Mesenchymal stem cell (in vitro differentiated cells and primary cell): ENCODE data around the gene TCF4.
A peak's percentile ranks its signal among the peaks of the same experiment; 100 is the strongest.

ENCODE experiments used
- DNase-seq: peaks from one replicate; pipeline ENCODE4 v3.0.0-alpha.2; 2013
- H2AFZ ChIP-seq: one replicate; pipeline ENCODE4 v1.6.1; 2013; ENCODE audit warnings: low read depth, mild to moderate bottlenecking, control low read depth, inconsistent platforms, low read length, moderate library complexity
- H2AK5ac ChIP-seq: 2 replicates; pipeline ENCODE4 v1.6.1; 2013; ENCODE audit warnings: low read length, moderate library complexity, mild to moderate bottlenecking, inconsistent platforms; ENCODE audit not compliant: severe bottlenecking
- H2BK120ac ChIP-seq: one replicate; pipeline ENCODE4 v1.6.1; 2013; ENCODE audit warnings: low read depth, mild to moderate bottlenecking, inconsistent platforms, low read length, moderate library complexity
- H2BK12ac ChIP-seq, 2 experiments: one replicate each; pipeline ENCODE4 v1.6.1; 2013; ENCODE audit warnings: inconsistent platforms in 2 of 2, low read length in 2 of 2, mild to moderate bottlenecking in 2 of 2, moderate library complexity in 2 of 2, control low read depth in 1 of 2
- H2BK15ac ChIP-seq: one replicate; pipeline ENCODE4 v1.6.1; 2013; ENCODE audit warnings: mild to moderate bottlenecking, low read depth, inconsistent platforms; ENCODE audit not compliant: poor library complexity, severe bottlenecking
- H2BK5ac ChIP-seq: 2 replicates; pipeline ENCODE4 v1.6.1; 2013; ENCODE audit warnings: low read depth, mild to moderate bottlenecking, low read length, control low read depth, inconsistent platforms; ENCODE audit not compliant: poor library complexity, severe bottlenecking
- H3K14ac ChIP-seq, 2 experiments: one replicate each; pipeline ENCODE4 v1.6.1; 2013; ENCODE audit warnings: inconsistent platforms in 2 of 2, low read length in 2 of 2, control low read depth in 1 of 2, mild to moderate bottlenecking in 1 of 2, moderate library complexity in 1 of 2
- H3K18ac ChIP-seq, 2 experiments: one replicate each; pipeline ENCODE4 v1.6.1; 2013; ENCODE audit warnings: inconsistent platforms in 2 of 2, low read length in 2 of 2, control low read depth in 1 of 2, low read depth in 1 of 2, mild to moderate bottlenecking in 1 of 2
- H3K23ac ChIP-seq, 2 experiments: one replicate each; pipeline ENCODE4 v1.6.1; 2013; ENCODE audit warnings: inconsistent platforms in 2 of 2, low read length in 2 of 2, mild to moderate bottlenecking in 2 of 2, moderate library complexity in 2 of 2, control low read depth in 1 of 2
- H3K27ac ChIP-seq: 2 replicates; pipeline ENCODE4 v1.5.1; 2013; ENCODE audit warnings: mild to moderate bottlenecking, moderate library complexity, low read length, control low read depth, inconsistent platforms; ENCODE audit not compliant: poor library complexity, severe bottlenecking
- H3K27me3 ChIP-seq, 2 experiments: 2 replicates each; pipeline versions ENCODE4 v1.6.1 to v1.7.0; 2013; ENCODE audit warnings: low read length in 2 of 2, mild to moderate bottlenecking in 2 of 2, moderate library complexity in 2 of 2, control low read depth in 1 of 2, inconsistent platforms in 1 of 2; ENCODE audit not compliant: control insufficient read depth in 1 of 2, insufficient read depth in 1 of 2
- H3K36me3 ChIP-seq, 2 experiments: 2 replicates each; pipeline versions ENCODE4 v1.6.1 to v1.7.0; 2013; ENCODE audit warnings: low read length in 2 of 2, control low read depth in 1 of 2, inconsistent platforms in 1 of 2, low read depth in 1 of 2, mild to moderate bottlenecking in 1 of 2; ENCODE audit not compliant: insufficient read depth in 2 of 2, control insufficient read depth in 1 of 2
- H3K4ac ChIP-seq, 2 experiments: one replicate each; pipeline ENCODE4 v1.6.1; 2013; ENCODE audit warnings: inconsistent platforms in 2 of 2, low read length in 2 of 2, mild to moderate bottlenecking in 2 of 2, moderate library complexity in 2 of 2, control low read depth in 1 of 2, low read depth in 1 of 2
- H3K4me1 ChIP-seq: 2 replicates; pipeline ENCODE4 v1.6.1; 2013; ENCODE audit warnings: low read depth, low read length, control low read depth; ENCODE audit not compliant: control insufficient read depth, insufficient read depth
- H3K4me2 ChIP-seq: 2 replicates; pipeline ENCODE4 v1.6.1; 2013; ENCODE audit warnings: low read length, mild to moderate bottlenecking, inconsistent platforms; ENCODE audit not compliant: poor library complexity, severe bottlenecking
- H3K4me3 ChIP-seq, 2 experiments: 2 replicates each; pipeline versions ENCODE4 v1.5.1 to v1.7.0; 2013; ENCODE audit warnings: low read length in 2 of 2, mild to moderate bottlenecking in 2 of 2, control low read depth in 1 of 2, low read depth in 1 of 2; ENCODE audit not compliant: insufficient read depth in 1 of 2
- H3K79me1 ChIP-seq: replicated peaks from 2 replicates; pipeline ENCODE4 v1.6.1; 2013; ENCODE audit warnings: mild to moderate bottlenecking, control low read depth, low read length, inconsistent platforms; ENCODE audit not compliant: poor library complexity, severe bottlenecking
- H3K9ac ChIP-seq: 2 replicates; pipeline ENCODE4 v1.7.0; 2013; ENCODE audit warnings: mild to moderate bottlenecking, low read length, moderate library complexity
- H3K9me3 ChIP-seq: 2 replicates; pipeline ENCODE4 v1.7.0; 2013; ENCODE audit warnings: mild to moderate bottlenecking, low read length; ENCODE audit not compliant: control insufficient read depth
- H4K8ac ChIP-seq: one replicate; pipeline ENCODE4 v1.6.1; 2013; ENCODE audit warnings: inconsistent platforms, mild to moderate bottlenecking, low read length, moderate library complexity
- H4K91ac ChIP-seq: one replicate; pipeline ENCODE4 v1.6.1; 2013; ENCODE audit warnings: mild to moderate bottlenecking, low read length, inconsistent platforms
- WGBS: methylation state at CpG from one replicate; pipeline ENCODE4 v1.1.7; 2013; ENCODE audit warnings: mixed read lengths; 5-methylcytosine and 5-hydroxymethylcytosine counted together

The TCF4 gene

DNA sequence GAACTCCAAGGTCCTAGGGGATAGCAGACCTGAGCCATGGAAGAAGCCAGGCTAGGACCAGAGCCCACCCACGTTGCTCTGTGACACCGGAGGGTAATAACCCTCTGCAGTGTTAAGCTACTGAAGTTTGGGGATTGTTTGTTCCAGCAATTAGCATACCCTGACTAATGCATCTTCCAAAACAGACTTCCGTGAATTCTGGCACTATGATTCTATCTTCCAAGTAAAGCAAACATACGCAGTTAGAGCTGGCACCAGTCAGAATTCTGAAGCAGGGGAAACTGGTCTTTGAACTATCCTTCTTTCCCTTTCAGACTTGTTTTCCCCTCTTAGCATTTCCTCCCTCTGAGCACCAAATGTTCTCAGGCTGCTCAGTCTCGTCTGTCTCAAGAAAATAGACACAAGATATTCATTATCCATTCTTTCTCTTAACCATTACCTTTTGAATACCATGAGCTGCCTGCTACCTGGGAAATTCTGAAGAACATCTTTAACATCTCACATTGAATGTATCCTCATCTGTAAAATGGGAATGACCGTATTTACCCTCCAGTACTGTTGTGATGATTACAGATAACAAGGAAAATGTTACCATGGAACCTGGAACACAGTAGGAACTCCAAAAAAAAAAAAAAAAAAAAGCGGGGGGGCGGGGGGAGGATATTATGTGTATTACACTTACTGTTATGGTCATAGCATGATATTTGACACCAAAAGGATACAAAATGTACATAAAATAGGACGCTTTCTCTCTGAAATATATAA lies 108.2 kb downstream of the TCF4 start:
- no peak overlapping the region for H4K8ac ChIP-seq
- H3K18ac ChIP-seq, result no peak overlapping the region
- H2BK120ac ChIP-seq, result no peak overlapping the region
- H2BK15ac ChIP-seq, result no peak overlapping the region
- H3K27ac ChIP-seq, result no peak overlapping the region
- H2BK12ac ChIP-seq, result no peak overlapping the region
- 55% methylated on average over 5 of the region's 9 CpGs for WGBS
- H2AFZ ChIP-seq, result no peak overlapping the region
- no peak overlapping the region for H3K4me2 ChIP-seq
- DNase-seq, result no peak
- peak overlapping the region; percentile 10 for H3K9ac ChIP-seq
- no peaks in the 10 kb centered on the region for H3K9me3 ChIP-seq
- no peak overlapping the region for H3K4me3 ChIP-seq
- peaks cover 17% of the 10 kb centered on the region for H3K79me1 ChIP-seq
- H3K14ac ChIP-seq, result no peak overlapping the region
- peaks cover 1% of the 10 kb centered on the region for H3K4me1 ChIP-seq
- no peaks in the 10 kb centered on the region for H3K27me3 ChIP-seq
- H2BK5ac ChIP-seq, result no peak overlapping the region
- H3K36me3 ChIP-seq, result peaks cover 0 to 16% of the 10 kb centered on the region in 2 experiments
- no peak overlapping the region for H3K4ac ChIP-seq
- no peak overlapping the region for H3K23ac ChIP-seq
- no peak overlapping the region for H4K91ac ChIP-seq
- no peak overlapping the region for H2AK5ac ChIP-seq

DNA sequence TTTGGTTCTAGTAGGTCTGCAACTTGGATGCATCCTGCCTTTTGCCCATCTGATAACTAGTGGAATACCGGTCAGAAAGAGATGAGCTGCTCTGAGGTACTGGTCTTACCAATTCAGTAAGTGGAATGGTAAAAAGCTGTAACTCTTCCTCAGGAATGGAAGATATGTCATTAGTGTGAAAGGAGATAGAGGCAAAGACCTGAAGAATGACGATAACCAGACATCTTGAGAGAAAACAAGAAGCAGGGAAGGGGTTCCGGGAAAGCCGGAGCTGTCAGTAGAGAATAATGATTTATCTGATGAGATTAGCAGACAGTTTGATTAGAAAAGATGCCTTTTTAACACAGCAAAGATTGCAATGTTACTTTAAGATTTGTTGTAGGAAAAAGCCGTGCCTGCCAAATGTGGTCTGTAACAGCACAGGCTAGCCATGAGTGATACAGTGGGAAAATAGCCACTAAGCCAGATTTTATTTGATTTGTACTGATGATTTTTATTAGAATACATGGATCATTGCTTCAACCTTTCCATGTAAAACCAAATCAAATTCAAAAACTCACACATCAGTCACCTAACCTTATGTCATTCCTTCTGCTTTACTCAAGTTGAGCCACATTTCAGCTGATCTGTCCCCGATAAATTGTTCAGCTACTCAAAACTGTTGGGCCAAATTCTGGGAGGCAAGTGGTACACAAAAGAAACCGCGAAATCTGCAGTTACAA lies 110.0 kb downstream of the TCF4 start:
- Histone ChIP-seq H3K27me3 (no peaks in the 10 kb centered on the region), H2BK12ac (no peak overlapping the region), H2AK5ac (no peak overlapping the region), H3K4me2 (peak overlapping the region; percentile 77), H3K9me3 (no peaks in the 10 kb centered on the region), H3K14ac (no peak overlapping the region), H3K18ac (peak overlapping the region in 1 of 2 experiments; percentile 34), H3K36me3 (peaks cover 0 to 12% of the 10 kb centered on the region in 2 experiments), H2BK15ac (no peak overlapping the region), H2BK120ac (no peak overlapping the region), H3K4me3 (peak overlapping the region in 1 of 2 experiments; percentile 79), H2BK5ac (no peak overlapping the region), H3K27ac (no peak overlapping the region), H3K9ac (peak overlapping the region; percentile 88), H3K4me1 (peaks cover 1% of the 10 kb centered on the region), H3K79me1 (peaks cover 15% of the 10 kb centered on the region), H4K91ac (no peak overlapping the region), H2AFZ (no peak overlapping the region), H4K8ac (no peak overlapping the region), H3K23ac (no peak overlapping the region), H3K4ac (peak overlapping the region in 1 of 2 experiments; percentile 12)
- WGBS, result 34% methylated on average over 8 of the region's 8 CpGs
- DNase-seq, result no peak

DNA sequence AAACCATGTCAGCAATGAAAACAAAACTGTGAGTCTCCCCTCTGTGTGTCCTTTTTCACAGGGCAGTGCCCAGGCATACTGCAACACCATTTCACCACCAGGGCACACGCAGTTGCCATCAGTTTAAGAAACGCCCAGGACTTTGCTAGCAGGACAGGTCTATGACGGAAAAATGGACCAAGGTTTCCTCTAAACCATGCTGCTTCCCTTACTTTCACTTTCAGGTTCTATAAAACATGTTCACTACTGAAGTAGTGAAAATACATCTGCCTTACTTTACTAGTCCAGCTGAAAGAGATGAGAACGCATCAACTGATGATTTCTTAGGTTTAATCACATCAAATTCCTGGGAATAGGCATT lies 110.5 kb downstream of the TCF4 start:
- Histone ChIP-seq H2BK120ac (no peak overlapping the region), H3K4me1 (peaks cover 1% of the 10 kb centered on the region), H2AK5ac (no peak overlapping the region), H4K91ac (no peak overlapping the region), H3K4ac (peak overlapping the region in 1 of 2 experiments; percentile 56), H3K27ac (no peak overlapping the region), H3K27me3 (no peaks in the 10 kb centered on the region), H3K18ac (peak overlapping the region in 1 of 2 experiments; percentile 84), H2BK15ac (no peak overlapping the region), H2BK12ac (no peak overlapping the region), H3K79me1 (peaks cover 15% of the 10 kb centered on the region), H2BK5ac (no peak overlapping the region), H3K4me2 (peak overlapping the region; percentile 77), H3K9ac (peak overlapping the region; percentile 88), H2AFZ (no peak overlapping the region), H3K14ac (no peak overlapping the region), H3K4me3 (peak overlapping the region in 1 of 2 experiments; percentile 79), H4K8ac (peak overlapping the region; percentile 3), H3K23ac (no peak overlapping the region), H3K36me3 (peaks cover 0 to 8% of the 10 kb centered on the region in 2 experiments), H3K9me3 (no peaks in the 10 kb centered on the region)
- WGBS, result 38% methylated on average over 4 of the region's 4 CpGs
- DNase-seq, result peak; percentile 78

DNA sequence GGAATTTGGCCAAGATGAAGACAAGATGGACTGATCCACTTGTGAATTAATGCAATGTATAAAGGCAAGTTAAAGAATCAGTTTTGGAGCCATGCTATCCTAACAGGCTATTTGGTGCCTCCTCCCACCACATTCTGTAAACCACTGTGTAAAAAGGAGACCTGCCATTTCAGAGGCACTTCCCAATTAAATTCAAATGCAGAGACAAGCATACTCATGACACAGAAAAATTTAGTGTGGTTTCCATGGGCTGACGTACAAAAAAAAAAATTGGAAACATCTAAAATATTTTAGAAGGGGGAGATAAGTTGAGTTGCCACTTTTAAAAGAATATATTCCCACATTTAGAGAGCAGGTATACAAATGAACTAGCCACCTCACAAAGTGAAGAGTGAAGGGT lies 112.1 kb downstream of the TCF4 start:
- H2BK15ac ChIP-seq, result no peak overlapping the region
- peaks cover 1% of the 10 kb centered on the region for H3K4me1 ChIP-seq
- H3K27ac ChIP-seq, result no peak overlapping the region
- no peak overlapping the region for H2BK5ac ChIP-seq
- no peak overlapping the region for H3K23ac ChIP-seq
- H2BK12ac ChIP-seq, result no peak overlapping the region
- no peak for DNase-seq
- no peak overlapping the region for H2AFZ ChIP-seq
- H4K91ac ChIP-seq, result no peak overlapping the region
- peaks cover 0 to 5% of the 10 kb centered on the region in 2 experiments for H3K36me3 ChIP-seq
- H3K79me1 ChIP-seq, result peaks cover 14% of the 10 kb centered on the region
- H2BK120ac ChIP-seq, result no peak overlapping the region
- no peak overlapping the region for H3K4me2 ChIP-seq
- H4K8ac ChIP-seq, result no peak overlapping the region
- no CpG with 5 or more reads among the region's 1 CpG for WGBS
- H3K9me3 ChIP-seq, result no peaks in the 10 kb centered on the region
- H2AK5ac ChIP-seq, result no peak overlapping the region
- no peak overlapping the region for H3K4ac ChIP-seq
- no peak overlapping the region for H3K18ac ChIP-seq
- no peaks in the 10 kb centered on the region for H3K27me3 ChIP-seq
- no peak overlapping the region for H3K9ac ChIP-seq
- no peak overlapping the region for H3K4me3 ChIP-seq
- H3K14ac ChIP-seq, result no peak overlapping the region
